A549 (cell line): ENCODE measurements around the gene PPM1M. TPM values are rescaled to one million over a fixed set of nuclear protein-coding genes. Genes with fewer than 3 reads are reported as not detected.

Experiments used
- ATAC-seq, 2 experiments: fragments of 200-7000 bp in 1 of 2; fragments of >200 bp in 1 of 2; cut with Nextera tagmentation in 1 of 2; cut with Tn5 transposase in 1 of 2; 3 replicates each; pipeline versions ENCODE4 v1.8.0 to v1.9.1; 2018 to 2020; ENCODE audit warnings: mild to moderate bottlenecking in 1 of 2, moderate library complexity in 1 of 2
- CTCF ChIA-PET: fragments of 300-600 bp; sonication (Branson Sonifier 250); formaldehyde crosslinking; extraction: SDS; loops from one replicate; lab custom pipeline; 2021; ENCODE audit warnings: antibody characterized with exemption, inconsistent platforms; lab: Yijun Ruan, JAX
- POLR2A ChIA-PET: fragments of 350-600 bp; formaldehyde crosslinking; extraction: SDS; loops from one replicate; lab custom pipeline; 2021; ENCODE audit warnings: antibody characterized with exemption, inconsistent platforms; lab: Yijun Ruan, JAX
- DNase-seq, 2 experiments: peaks; one replicate each; pipeline versions ENCODE4 v3.0.0 to v3.0.0-alpha.2; 2011 to 2016; ENCODE audit warnings: low read depth in 1 of 2, low spot score in 1 of 2
- FAIRE-seq: peaks from 2 replicates; lab custom pipeline; 2011; peaks lifted over from hg19 to GRCh38; lab: Jason Lieb, UNC
- H3K27ac ChIP-seq, 2 experiments: fragments of >200 bp; sonication (Bioruptor Twin); formaldehyde crosslinking; 3 replicates each; pipeline ENCODE4 v1.5.1; 2016 to 2017
- H3K4me1 ChIP-seq: fragments of >200 bp; sonication (Bioruptor Twin); formaldehyde crosslinking; 3 replicates; pipeline ENCODE4 v1.6.1; 2016
- H3K4me2 ChIP-seq: fragments of >200 bp; sonication (Bioruptor Twin); formaldehyde crosslinking; 3 replicates; pipeline ENCODE4 v1.6.1; 2016
- H3K4me3 ChIP-seq: fragments of >200 bp; sonication (Bioruptor Twin); formaldehyde crosslinking; 3 replicates; pipeline ENCODE4 v1.5.1; 2016
- H3K9me3 ChIP-seq: fragments of >200 bp; sonication (Bioruptor Twin); formaldehyde crosslinking; 3 replicates; pipeline ENCODE4 v1.6.1; 2016
- BHLHE40 ChIP-seq: IDR thresholded peaks from 2 replicates; pipeline ENCODE4 v1.6.1; 2012; ENCODE audit warnings: low read depth, low read length, inconsistent platforms
- CBX2 ChIP-seq: fragments of 200-600 bp; sonication (generic); IDR thresholded peaks from 2 replicates; pipeline ENCODE4 v1.6.1; 2016; ENCODE audit warnings: low read depth, mild to moderate bottlenecking, borderline replicate concordance
- CBX8 ChIP-seq: fragments of 200-600 bp; sonication (generic); IDR thresholded peaks from 2 replicates; pipeline ENCODE4 v1.6.1; 2016
- EHMT2 ChIP-seq: fragments of 200-600 bp; sonication (generic); IDR thresholded peaks from 2 replicates; pipeline ENCODE4 v1.6.1; 2016; ENCODE audit warnings: antibody characterized with exemption, low read depth, mild to moderate bottlenecking, moderate library complexity
- ESRRA ChIP-seq: fragments of 150-350 bp; IDR thresholded peaks from 2 replicates; pipeline ENCODE4 v1.6.1; 2014; ENCODE audit warnings: mild to moderate bottlenecking, low read length, borderline replicate concordance
- FOSL2 ChIP-seq, 2 experiments: fragments of 450-650 bp in 1 of 2; fragments of >200 bp in 1 of 2; sonication (Bioruptor Twin) in 1 of 2; formaldehyde crosslinking; IDR thresholded peaks; 2 replicates each; pipeline versions ENCODE4 v1.5.0 to v1.6.1; 2016 to 2020; ENCODE audit warnings: mild to moderate bottlenecking in 1 of 2, moderate library complexity in 1 of 2
- GATA3 ChIP-seq: IDR thresholded peaks from 2 replicates; pipeline ENCODE4 v1.6.1; 2012; ENCODE audit warnings: borderline replicate concordance
- HEYL ChIP-seq: fragments of 250-450 bp; sonication (Bioruptor Pico); IDR thresholded peaks from 2 replicates; pipeline ENCODE4 v1.8.0; 2021; ENCODE audit warnings: mild to moderate bottlenecking, moderate library complexity
- JUN ChIP-seq, 2 experiments: fragments of >200 bp; sonication (Bioruptor Twin); formaldehyde crosslinking; IDR thresholded peaks; 2 replicates in 1 of 2; 3 replicates in 1 of 2; pipeline ENCODE4 v1.6.1; 2016 to 2017
- JUNB ChIP-seq: fragments of >200 bp; sonication (Bioruptor Twin); formaldehyde crosslinking; IDR thresholded peaks from 2 replicates; pipeline ENCODE4 v1.6.1; 2016
- KDM5A ChIP-seq: fragments of 200-600 bp; sonication (generic); IDR thresholded peaks from 2 replicates; pipeline ENCODE4 v1.6.1; 2016; ENCODE audit warnings: antibody characterized with exemption, mild to moderate bottlenecking
- MAZ ChIP-seq: fragments of 150-350 bp; IDR thresholded peaks from 2 replicates; pipeline ENCODE4 v1.6.1; 2014; ENCODE audit warnings: antibody characterized with exemption, low read depth, low read length, borderline replicate concordance
- NFE2L2 ChIP-seq: fragments of 150-350 bp; conservative IDR thresholded peaks from 2 replicates; pipeline ENCODE4 v1.6.1; 2014; ENCODE audit warnings: low read length
- PHF8 ChIP-seq: fragments of 200-600 bp; sonication (generic); IDR thresholded peaks from 2 replicates; pipeline ENCODE4 v1.6.1; 2016; ENCODE audit warnings: low read depth, mild to moderate bottlenecking, antibody characterized with exemption, moderate library complexity, borderline replicate concordance
- POLR2A ChIP-seq: IDR thresholded peaks from 2 replicates; pipeline ENCODE4 v1.6.1; 2012; ENCODE audit warnings: mild to moderate bottlenecking, low read length
- RAD21 ChIP-seq, 2 experiments: fragments of >200 bp in 1 of 2; sonication (Bioruptor Twin) in 1 of 2; formaldehyde crosslinking in 1 of 2; IDR thresholded peaks in 1 of 2; conservative IDR thresholded peaks in 1 of 2; 2 replicates in 1 of 2; 3 replicates in 1 of 2; pipeline ENCODE4 v1.6.1; 2012 to 2018; ENCODE audit warnings: inconsistent platforms in 1 of 2
- RARB ChIP-seq: fragments of 250-450 bp; sonication (Bioruptor Pico); IDR thresholded peaks from 2 replicates; pipeline ENCODE4 v1.8.0; 2021; ENCODE audit warnings: mild to moderate bottlenecking, moderate library complexity
- RFX5 ChIP-seq: fragments of 450-650 bp; IDR thresholded peaks from 2 replicates; pipeline ENCODE4 v1.7.1; 2014; ENCODE audit warnings: antibody characterized with exemption, mild to moderate bottlenecking, moderate library complexity
- SMC3 ChIP-seq: fragments of >200 bp; sonication (Bioruptor Twin); formaldehyde crosslinking; IDR thresholded peaks from 3 replicates; pipeline ENCODE4 v1.6.1; 2018; ENCODE audit warnings: inconsistent platforms
- SREBF2 ChIP-seq: fragments of 450-650 bp; IDR thresholded peaks from 2 replicates; pipeline ENCODE4 v1.6.1; 2014; ENCODE audit warnings: mild to moderate bottlenecking, moderate library complexity
- ZFP36 ChIP-seq: fragments of 450-650 bp; IDR thresholded peaks from 2 replicates; pipeline ENCODE4 v1.6.1; 2014; ENCODE audit warnings: borderline replicate concordance; ENCODE audit not compliant: partially characterized antibody
- WGBS: methylation state at CpG from one replicate; pipeline ENCODE4 v1.1.6; 2017; ENCODE audit errors: missing lambda C conversion rate; 5-methylcytosine and 5-hydroxymethylcytosine counted together
- polyA plus RNA-seq, 4 experiments: library from polyadenylated mRNA; depleted of rRNA in 3 of 4; stranded (reverse); fragments of >200 nt; fragmentation: RNase III in 1 of 4; extraction: RNeasy Plus Mini Kit Qiagen cat#74134 plus additional on column Dnase treatment in 1 of 4; gene quantifications; 2 replicates in 3 of 4; 3 replicates in 1 of 4; pipeline ENCODE4 v1.2.3, GENCODE V29; 2011 to 2017
- TF ChIP-seq, protein P1 (sequence below): fragments of >200 bp; sonication (Bioruptor Twin); formaldehyde crosslinking; IDR thresholded peaks from 3 replicates; pipeline ENCODE4 v1.6.1; 2016
- TF ChIP-seq, protein P2 (sequence below): fragments of 200-600 bp; sonication (generic); IDR thresholded peaks from 2 replicates; pipeline ENCODE4 v1.6.1; 2016; ENCODE audit warnings: antibody characterized with exemption, mild to moderate bottlenecking, moderate library complexity
- TF ChIP-seq, protein P3 (sequence below): IDR thresholded peaks from 2 replicates; pipeline ENCODE4 v1.6.1; 2012
- TF ChIP-seq, protein P4 (sequence below): fragments of >200 bp; sonication (Bioruptor Twin); formaldehyde crosslinking; IDR thresholded peaks from 2 replicates; pipeline ENCODE4 v1.6.1; 2016

Gene PPM1M
- polyA plus RNA-seq, 2 of the 4 experiments (the other 2 are of a cell fraction), result 5.9 to 6.3 TPM

DNA sequence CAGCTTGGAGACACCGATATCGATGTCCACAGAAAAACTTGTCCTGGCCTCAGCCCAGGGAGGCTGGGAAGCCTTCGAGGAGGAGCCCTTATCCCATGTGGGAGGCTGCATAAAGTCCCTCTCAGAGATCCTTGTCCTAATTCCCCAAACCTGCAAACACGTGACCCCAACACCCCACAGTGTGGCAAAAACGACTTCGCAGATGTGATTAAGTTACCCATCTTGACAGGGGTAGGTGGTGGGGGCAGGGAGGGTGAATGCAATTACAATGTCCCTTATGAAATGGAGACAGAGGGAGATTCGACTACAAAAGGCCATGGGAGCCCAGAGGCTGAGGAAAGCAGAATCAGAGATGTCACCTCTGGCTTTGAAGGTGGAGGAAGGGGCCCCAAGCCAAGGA is 17.8 kb upstream of the PPM1M start:
- no peak overlapping the region for H3K27ac ChIP-seq
- TF ChIP-seq, protein P1, sequence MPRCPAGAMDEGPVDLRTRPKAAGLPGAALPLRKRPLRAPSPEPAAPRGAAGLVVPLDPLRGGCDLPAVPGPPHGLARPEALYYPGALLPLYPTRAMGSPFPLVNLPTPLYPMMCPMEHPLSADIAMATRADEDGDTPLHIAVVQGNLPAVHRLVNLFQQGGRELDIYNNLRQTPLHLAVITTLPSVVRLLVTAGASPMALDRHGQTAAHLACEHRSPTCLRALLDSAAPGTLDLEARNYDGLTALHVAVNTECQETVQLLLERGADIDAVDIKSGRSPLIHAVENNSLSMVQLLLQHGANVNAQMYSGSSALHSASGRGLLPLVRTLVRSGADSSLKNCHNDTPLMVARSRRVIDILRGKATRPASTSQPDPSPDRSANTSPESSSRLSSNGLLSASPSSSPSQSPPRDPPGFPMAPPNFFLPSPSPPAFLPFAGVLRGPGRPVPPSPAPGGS, result no peak
- TF ChIP-seq JUN (IDR thresholded peaks at IDR 0.05) (no peak), CBX8 (no peak), GATA3 (no peak), RFX5 (no peak), EHMT2 (no peak), HEYL (CRISPR knock-in tag) (no peak), RARB (no peak), KDM5A (no peak), SMC3 (no peak), ESRRA (no peak), RAD21 (conservative IDR thresholded peaks at IDR 0.05 in 1 of 2, IDR thresholded peaks at IDR 0.05 in 1 of 2) (no peak), PHF8 (no peak), POLR2A (no peak), SREBF2 (no peak)
- TF ChIP-seq, protein P2, sequence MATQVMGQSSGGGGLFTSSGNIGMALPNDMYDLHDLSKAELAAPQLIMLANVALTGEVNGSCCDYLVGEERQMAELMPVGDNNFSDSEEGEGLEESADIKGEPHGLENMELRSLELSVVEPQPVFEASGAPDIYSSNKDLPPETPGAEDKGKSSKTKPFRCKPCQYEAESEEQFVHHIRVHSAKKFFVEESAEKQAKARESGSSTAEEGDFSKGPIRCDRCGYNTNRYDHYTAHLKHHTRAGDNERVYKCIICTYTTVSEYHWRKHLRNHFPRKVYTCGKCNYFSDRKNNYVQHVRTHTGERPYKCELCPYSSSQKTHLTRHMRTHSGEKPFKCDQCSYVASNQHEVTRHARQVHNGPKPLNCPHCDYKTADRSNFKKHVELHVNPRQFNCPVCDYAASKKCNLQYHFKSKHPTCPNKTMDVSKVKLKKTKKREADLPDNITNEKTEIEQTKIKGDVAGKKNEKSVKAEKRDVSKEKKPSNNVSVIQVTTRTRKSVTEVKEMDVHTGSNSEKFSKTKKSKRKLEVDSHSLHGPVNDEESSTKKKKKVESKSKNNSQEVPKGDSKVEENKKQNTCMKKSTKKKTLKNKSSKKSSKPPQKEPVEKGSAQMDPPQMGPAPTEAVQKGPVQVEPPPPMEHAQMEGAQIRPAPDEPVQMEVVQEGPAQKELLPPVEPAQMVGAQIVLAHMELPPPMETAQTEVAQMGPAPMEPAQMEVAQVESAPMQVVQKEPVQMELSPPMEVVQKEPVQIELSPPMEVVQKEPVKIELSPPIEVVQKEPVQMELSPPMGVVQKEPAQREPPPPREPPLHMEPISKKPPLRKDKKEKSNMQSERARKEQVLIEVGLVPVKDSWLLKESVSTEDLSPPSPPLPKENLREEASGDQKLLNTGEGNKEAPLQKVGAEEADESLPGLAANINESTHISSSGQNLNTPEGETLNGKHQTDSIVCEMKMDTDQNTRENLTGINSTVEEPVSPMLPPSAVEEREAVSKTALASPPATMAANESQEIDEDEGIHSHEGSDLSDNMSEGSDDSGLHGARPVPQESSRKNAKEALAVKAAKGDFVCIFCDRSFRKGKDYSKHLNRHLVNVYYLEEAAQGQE, result no peak
- TF ChIP-seq, protein P3, sequence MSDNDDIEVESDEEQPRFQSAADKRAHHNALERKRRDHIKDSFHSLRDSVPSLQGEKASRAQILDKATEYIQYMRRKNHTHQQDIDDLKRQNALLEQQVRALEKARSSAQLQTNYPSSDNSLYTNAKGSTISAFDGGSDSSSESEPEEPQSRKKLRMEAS, result no peak
- TF ChIP-seq, protein P4, sequence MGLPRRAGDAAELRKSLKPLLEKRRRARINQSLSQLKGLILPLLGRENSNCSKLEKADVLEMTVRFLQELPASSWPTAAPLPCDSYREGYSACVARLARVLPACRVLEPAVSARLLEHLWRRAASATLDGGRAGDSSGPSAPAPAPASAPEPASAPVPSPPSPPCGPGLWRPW, result no peak
- ATAC-seq, result no peak
- ChIA-PET CTCF (interaction anchor here (0.7 to 12.2 kb wide), 4 partner anchors 6 to 144 kb away, joined by 3 to 198 read pairs (median 6); partner anchors contain the start of gene TWF2), POLR2A (interaction anchor here (1.0 kb wide), 1 partner anchor 11 kb away, joined by 3 read pairs; no protein-coding TSS in a partner anchor)
- H3K4me3 ChIP-seq, result no peak overlapping the region
- 82% methylated on average over 4 of the region's 7 CpGs for WGBS
- no peaks in the 10 kb centered on the region for H3K9me3 ChIP-seq
- H3K4me2 ChIP-seq, result no peak overlapping the region
- DNase-seq, result no peak
- FAIRE-seq, result no peak
- H3K4me1 ChIP-seq, result no peaks in the 10 kb centered on the region

DNA sequence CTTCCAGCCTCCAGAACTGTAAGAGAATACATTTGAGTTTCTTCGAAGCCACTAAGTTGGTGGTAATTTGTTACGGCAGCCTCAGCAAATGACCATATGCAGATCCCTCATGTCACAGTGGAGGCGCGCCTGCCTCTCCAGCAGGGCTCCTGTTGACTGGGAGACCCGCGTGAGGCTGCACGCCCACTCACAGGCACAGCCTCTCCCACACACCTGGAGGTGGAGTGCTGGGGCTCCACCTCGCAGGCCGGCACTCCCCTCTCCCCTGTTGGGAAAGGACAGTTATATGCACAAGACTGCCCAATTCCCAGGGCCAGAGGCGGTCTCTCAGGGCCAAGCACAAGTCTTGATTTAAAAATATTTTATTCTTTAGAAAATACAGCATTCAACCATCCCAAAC is 17.3 kb upstream of the PPM1M start:
- H3K4me3 ChIP-seq, result no peak overlapping the region
- POLR2A ChIA-PET, result no interaction called here
- no peak for ATAC-seq
- H3K4me1 ChIP-seq, result no peaks in the 10 kb centered on the region
- no peak overlapping the region for H3K4me2 ChIP-seq
- no peak for FAIRE-seq
- CTCF ChIA-PET, result interaction anchor here (11.4 to 12.2 kb wide), 2 partner anchors 5 to 6 kb away, joined by 198 read pairs; partner anchors contain the start of genes TLR9 and TWF2
- 88% methylated on average over 4 of the region's 10 CpGs for WGBS
- H3K27ac ChIP-seq, result no peak overlapping the region
- no peak for DNase-seq
- H3K9me3 ChIP-seq, result no peaks in the 10 kb centered on the region
- TF ChIP-seq, protein P1, result no peak
- TF ChIP-seq ZFP36 (no peak), GATA3 (no peak), HEYL (CRISPR knock-in tag) (no peak), JUNB (no peak), FOSL2 (IDR thresholded peaks at IDR 0.05) (no peak), FOSL2 (CRISPR knock-in tag; IDR thresholded peaks at IDR 0.05) (no peak), RAD21 (conservative IDR thresholded peaks at IDR 0.05 in 1 of 2, IDR thresholded peaks at IDR 0.05 in 1 of 2) (no peak), BHLHE40 (no peak), RARB (no peak), CBX2 (no peak), MAZ (no peak), ESRRA (no peak), NFE2L2 (no peak)
- TF ChIP-seq, protein P4, result no peak
- TF ChIP-seq, protein P3, result no peak
- TF ChIP-seq, protein P2, result no peak
